ENCODE measurements around the gene IDUA.

IDUA gene

DNA sequence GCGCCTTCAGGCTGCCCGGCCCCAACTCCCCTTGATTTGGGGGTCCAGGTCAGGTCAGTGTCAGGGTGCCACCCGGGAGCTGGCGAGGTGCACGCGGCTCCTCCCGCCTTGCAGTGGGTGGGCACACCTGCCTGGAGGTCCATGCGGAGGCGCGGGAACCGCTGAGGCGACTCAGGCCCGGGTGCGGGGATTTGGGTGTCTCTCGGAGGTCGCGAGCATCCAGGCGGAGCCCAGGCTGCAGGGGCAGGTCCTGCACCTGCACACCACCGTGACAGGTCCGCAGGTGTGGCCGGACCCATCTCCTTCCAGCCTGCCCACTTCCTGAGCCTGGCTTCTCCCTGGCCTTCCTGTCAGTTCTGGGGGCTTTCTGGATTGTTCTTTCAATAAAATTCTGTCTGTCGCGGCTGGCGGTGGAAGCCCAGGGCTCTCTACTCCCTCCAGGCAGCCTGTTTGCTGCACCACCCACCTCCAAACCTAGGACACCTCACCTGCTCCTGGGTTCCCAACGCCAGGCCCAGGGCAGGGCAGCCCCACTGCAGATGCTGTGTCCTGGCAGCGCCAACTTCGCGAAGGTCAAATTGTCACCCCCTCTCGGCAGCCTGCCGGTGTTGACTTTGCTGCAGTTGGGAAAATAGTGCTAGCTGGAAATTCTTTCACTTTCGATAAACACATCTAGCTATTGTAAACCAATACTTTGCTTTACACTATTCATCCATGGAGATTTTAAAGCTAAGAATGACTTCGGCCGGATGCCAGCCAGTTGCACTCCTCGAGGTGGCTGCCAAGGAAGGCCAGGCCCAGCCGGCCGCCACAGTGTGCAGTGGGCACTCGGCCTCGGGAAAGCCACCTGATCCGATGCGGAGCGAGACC is 60.5 kb downstream of the IDUA start:
- TF ChIP-seq, protein P1, sequence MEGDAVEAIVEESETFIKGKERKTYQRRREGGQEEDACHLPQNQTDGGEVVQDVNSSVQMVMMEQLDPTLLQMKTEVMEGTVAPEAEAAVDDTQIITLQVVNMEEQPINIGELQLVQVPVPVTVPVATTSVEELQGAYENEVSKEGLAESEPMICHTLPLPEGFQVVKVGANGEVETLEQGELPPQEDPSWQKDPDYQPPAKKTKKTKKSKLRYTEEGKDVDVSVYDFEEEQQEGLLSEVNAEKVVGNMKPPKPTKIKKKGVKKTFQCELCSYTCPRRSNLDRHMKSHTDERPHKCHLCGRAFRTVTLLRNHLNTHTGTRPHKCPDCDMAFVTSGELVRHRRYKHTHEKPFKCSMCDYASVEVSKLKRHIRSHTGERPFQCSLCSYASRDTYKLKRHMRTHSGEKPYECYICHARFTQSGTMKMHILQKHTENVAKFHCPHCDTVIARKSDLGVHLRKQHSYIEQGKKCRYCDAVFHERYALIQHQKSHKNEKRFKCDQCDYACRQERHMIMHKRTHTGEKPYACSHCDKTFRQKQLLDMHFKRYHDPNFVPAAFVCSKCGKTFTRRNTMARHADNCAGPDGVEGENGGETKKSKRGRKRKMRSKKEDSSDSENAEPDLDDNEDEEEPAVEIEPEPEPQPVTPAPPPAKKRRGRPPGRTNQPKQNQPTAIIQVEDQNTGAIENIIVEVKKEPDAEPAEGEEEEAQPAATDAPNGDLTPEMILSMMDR (IDR thresholded peaks at IDR 0.05; ENCODE audit: low read depth, low read length): no peak
- no peak overlapping the region for H3K4me3 ChIP-seq (ENCODE audit: low read depth, low read length)
- no peaks in the 10 kb centered on the region for H3K9me3 ChIP-seq (ENCODE audit: severe bottlenecking)
- H3K27ac ChIP-seq: no peak overlapping the region
- no peaks in the 10 kb centered on the region for H3K36me3 ChIP-seq
- H3K27me3 ChIP-seq (ENCODE audit: insufficient read depth, low read depth, severe bottlenecking): peaks cover 12% of the 10 kb centered on the region
- peak; percentile 8 for DNase-seq

DNA sequence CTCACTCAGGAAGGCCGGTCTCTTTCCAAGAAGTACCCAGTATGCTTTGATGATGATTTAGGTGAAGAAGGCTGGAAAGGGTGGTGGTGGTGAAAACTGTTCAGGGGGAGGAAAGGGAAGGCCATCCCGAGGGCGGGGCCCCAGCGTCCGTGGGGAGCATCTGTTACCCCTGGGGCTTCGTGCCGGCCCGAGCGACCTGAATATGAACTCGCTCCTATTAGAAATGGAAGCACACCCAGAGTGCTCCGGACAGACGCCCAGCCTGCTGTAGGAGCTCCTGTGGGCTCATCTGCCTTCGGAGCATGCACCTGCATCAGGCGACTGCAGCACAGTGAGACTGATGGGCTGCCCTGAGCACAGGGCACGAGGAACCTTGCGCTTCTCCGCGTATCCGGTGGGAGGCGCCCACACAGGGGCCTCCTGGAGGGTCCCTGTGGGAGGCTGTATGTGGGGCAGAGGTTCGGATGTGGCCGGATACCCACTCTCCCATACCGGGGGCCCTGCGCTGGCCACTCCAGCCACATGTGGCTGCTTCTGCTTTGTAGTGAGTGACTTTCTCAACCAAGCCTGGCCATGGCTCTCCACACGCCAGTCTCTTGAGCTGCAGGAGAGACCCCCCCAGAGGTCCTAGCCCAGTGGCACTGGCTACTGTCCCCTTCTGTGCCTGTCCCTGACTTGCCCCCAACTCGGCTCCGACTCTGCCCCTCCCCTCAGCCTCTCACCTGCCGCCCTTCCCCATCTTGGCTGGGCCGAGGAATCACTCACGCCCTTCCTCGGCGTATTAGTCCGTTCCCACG is 61.3 kb downstream of the IDUA start:
- H3K4me3 ChIP-seq (ENCODE audit: low read depth, low read length): no peak overlapping the region
- H3K27ac ChIP-seq: no peak overlapping the region
- H3K36me3 ChIP-seq: no peaks in the 10 kb centered on the region
- DNase-seq: peak; percentile 11
- H3K9me3 ChIP-seq (ENCODE audit: severe bottlenecking): no peaks in the 10 kb centered on the region
- peaks cover 20% of the 10 kb centered on the region for H3K27me3 ChIP-seq (ENCODE audit: insufficient read depth, low read depth, severe bottlenecking)
- TF ChIP-seq, protein P1 (IDR thresholded peaks at IDR 0.05; ENCODE audit: low read depth, low read length): no peak

DNA sequence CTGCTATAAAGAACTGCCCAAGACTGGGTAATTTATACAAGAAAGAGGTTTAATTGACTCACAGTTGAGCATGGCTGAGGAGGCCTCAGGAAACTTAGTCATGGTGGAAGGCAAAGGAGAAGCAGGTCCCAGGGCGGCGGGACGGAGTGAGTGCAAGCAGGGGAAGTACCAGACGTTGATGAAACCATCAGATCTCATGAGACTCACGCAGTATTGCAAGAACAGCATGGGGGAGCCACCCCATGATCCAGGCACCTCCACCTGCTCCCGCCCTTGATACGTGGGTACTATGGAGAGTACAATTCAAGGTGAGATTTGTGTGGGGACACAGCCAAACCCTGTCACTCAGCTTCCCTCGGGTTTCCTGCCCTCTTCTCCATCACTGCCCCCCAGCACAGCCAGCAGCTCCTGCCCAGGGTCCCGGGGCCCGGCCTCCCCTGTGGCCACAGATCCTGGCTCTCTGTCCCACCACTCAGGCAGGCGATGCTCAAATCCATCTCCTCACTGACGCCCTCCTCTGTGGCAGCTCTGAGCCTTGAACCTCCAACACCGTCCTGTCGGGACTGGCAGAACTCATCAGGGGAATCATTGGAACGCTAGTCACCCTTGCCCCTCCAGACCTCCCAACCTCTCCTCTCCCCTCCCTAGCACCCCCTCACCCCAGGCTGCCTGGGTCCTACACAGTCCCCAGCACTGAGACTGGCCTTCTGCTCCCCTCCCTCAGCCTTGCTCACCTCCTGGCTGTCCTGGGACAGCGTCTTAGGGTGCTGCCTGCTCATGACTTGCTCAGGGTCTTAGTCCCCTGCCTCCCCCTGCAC is 62.1 kb downstream of the IDUA start:
- Histone ChIP-seq H3K9me3 (ENCODE audit: severe bottlenecking) (no peaks in the 10 kb centered on the region), H3K27me3 (ENCODE audit: insufficient read depth, low read depth, severe bottlenecking) (peaks cover 22% of the 10 kb centered on the region), H3K27ac (no peak overlapping the region), H3K4me3 (ENCODE audit: low read depth, low read length) (no peak overlapping the region), H3K36me3 (no peaks in the 10 kb centered on the region)
- TF ChIP-seq, protein P1 (IDR thresholded peaks at IDR 0.05; ENCODE audit: low read depth, low read length): no peak
- DNase-seq: peak; percentile 8

DNA sequence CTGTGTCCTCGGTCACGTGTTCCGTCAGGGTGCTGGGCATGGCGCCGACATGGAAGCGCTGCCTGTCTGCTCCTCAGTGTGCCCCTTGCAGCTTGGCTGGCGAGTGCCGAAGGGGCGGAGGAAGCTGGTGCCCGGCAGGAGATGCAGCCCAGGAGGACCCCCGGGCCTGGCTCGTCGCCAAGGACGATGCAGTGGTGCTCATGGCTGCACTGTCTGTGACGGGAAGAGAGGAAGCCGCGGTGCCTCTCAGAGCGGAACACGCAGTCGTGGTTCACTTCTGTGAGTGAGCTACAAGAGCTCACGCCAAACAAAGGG is 62.7 kb downstream of the IDUA start:
- H3K36me3 ChIP-seq: no peaks in the 10 kb centered on the region
- no peak overlapping the region for H3K27ac ChIP-seq
- peaks cover 22% of the 10 kb centered on the region for H3K27me3 ChIP-seq (ENCODE audit: insufficient read depth, low read depth, severe bottlenecking)

DNA sequence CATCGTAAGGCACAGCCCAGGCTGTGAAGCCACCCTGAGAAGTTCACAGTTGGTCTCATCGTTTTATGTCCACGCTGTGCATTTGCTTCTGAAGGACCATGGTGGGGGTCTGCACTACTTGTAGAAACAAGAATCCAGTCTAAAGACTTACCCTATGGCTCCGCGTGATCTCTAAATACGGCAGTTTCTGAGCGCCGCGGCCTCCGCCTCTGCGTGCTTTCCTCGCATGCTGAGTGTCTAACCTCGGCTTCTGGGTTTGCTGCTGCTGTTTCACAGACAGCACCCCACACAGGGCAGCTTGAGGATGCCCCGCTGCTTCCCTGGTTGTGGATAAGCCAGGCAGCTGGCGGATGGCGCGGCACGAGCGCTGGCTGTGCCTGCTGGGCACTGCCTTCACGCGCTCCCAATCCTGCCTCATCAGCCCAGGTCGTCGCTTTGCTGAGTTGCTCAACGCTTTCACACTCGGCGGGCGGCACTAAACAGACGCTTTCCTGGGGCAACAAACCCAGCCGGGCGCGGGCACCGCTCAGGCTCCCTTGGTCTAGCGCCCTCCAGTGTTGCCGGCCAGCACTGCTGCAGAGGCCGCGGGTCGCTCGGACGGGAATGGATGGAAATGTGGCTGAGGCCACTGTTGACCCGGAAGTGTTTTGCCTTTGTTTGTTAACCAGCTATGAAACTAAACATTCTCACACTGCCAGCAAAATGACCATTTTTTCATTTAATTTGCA is 63.8 kb downstream of the IDUA start:
- peak; percentile 14 for DNase-seq
- Histone ChIP-seq H3K4me3 (ENCODE audit: low read depth, low read length) (no peak overlapping the region), H3K9me3 (ENCODE audit: severe bottlenecking) (no peaks in the 10 kb centered on the region), H3K27me3 (ENCODE audit: insufficient read depth, low read depth, severe bottlenecking) (peaks cover 20% of the 10 kb centered on the region), H3K36me3 (no peaks in the 10 kb centered on the region), H3K27ac (no peak overlapping the region)
- TF ChIP-seq, protein P1 (IDR thresholded peaks at IDR 0.05; ENCODE audit: low read depth, low read length): peak; percentile 43

More for the DNA sequence above, 62.7 kb downstream of the IDUA start:
- Histone ChIP-seq H3K9me3 (ENCODE audit: severe bottlenecking) (no peaks in the 10 kb centered on the region), H3K4me3 (ENCODE audit: low read depth, low read length) (no peak overlapping the region)
- no peak for DNase-seq
- TF ChIP-seq, protein P1 (IDR thresholded peaks at IDR 0.05; ENCODE audit: low read depth, low read length): no peak
